HepG2 (cell line): ENCODE results near the gene SPSB1. TPM values are rescaled to one million over a fixed set of nuclear protein-coding genes. Genes with fewer than 3 reads are reported as not detected.
A peak's percentile ranks its signal among the peaks of the same experiment; 100 is the strongest.

Source experiments
- ARID3A ChIP-seq: IDR thresholded peaks from 2 replicates; pipeline ENCODE4 v1.6.1; 2012; ENCODE audit warnings: low read depth, low read length, improper control_type of control experiment
- CHD4 ChIP-seq: fragments of 200-600 bp; sonication (generic); IDR thresholded peaks from 2 replicates; pipeline ENCODE4 v1.7.0; 2017; ENCODE audit warnings: mild to moderate bottlenecking, low read length, borderline replicate concordance
- ELF1 ChIP-seq: sonication (generic); formaldehyde crosslinking; IDR thresholded peaks from 2 replicates; pipeline ENCODE4 v1.4.0; 2020; ENCODE audit warnings: missing genetic modification reagents
- HCFC1 ChIP-seq: fragments of 150-350 bp; IDR thresholded peaks from 2 replicates; pipeline ENCODE4 v1.6.1; 2014; ENCODE audit warnings: low read depth, low read length
- ISL2 ChIP-seq: sonication (generic); formaldehyde crosslinking; IDR thresholded peaks from 2 replicates; pipeline ENCODE4 v1.5.0; 2020; ENCODE audit warnings: missing genetic modification reagents
- KLF11 ChIP-seq: IDR thresholded peaks from 2 replicates; pipeline ENCODE4 v1.6.1; 2016; ENCODE audit warnings: missing compliant biosample characterization
- MAF1 ChIP-seq: sonication (generic); formaldehyde crosslinking; IDR thresholded peaks from 2 replicates; pipeline ENCODE4 v1.5.0; 2020; ENCODE audit warnings: missing genetic modification reagents, borderline replicate concordance
- NCOA2 ChIP-seq: sonication (generic); formaldehyde crosslinking; IDR thresholded peaks from 2 replicates; pipeline ENCODE4 v1.8.0; 2022; ENCODE audit warnings: inconsistent platforms
- PHF21A ChIP-seq: sonication (generic); formaldehyde crosslinking; IDR thresholded peaks from 2 replicates; pipeline ENCODE4 v1.5.0; 2020; ENCODE audit warnings: mild to moderate bottlenecking, missing genetic modification reagents
- SNRNP70 ChIP-seq: fragments of 200-400 bp; formaldehyde crosslinking; IDR thresholded peaks from 2 replicates; pipeline ENCODE4 v1.6.1; 2017; ENCODE audit warnings: mild to moderate bottlenecking, low read depth, low read length, moderate library complexity
- SOX13 ChIP-seq, 3 experiments: fragments of 450-650 bp in 1 of 3; sonication (generic) in 1 of 3; formaldehyde crosslinking in 1 of 3; IDR thresholded peaks in 2 of 3; conservative IDR thresholded peaks in 1 of 3; 2 replicates each; pipeline versions ENCODE4 v1.5.0 to v1.6.1; 2016 to 2020; ENCODE audit warnings: antibody characterized with exemption in 1 of 3, mild to moderate bottlenecking in 1 of 3, missing compliant biosample characterization in 1 of 3, missing genetic modification reagents in 1 of 3, moderate library complexity in 1 of 3
- SSRP1 ChIP-seq: IDR thresholded peaks from 2 replicates; pipeline ENCODE4 v1.6.1; 2016; ENCODE audit warnings: control low read depth
- ZBTB21 ChIP-seq: sonication (generic); formaldehyde crosslinking; IDR thresholded peaks from 2 replicates; pipeline ENCODE4 v1.4.0; 2020; ENCODE audit warnings: missing genetic modification reagents
- ZNF329 ChIP-seq: sonication (generic); formaldehyde crosslinking; IDR thresholded peaks from 2 replicates; pipeline ENCODE4 v1.9.0; 2021; ENCODE audit warnings: low read depth, mild to moderate bottlenecking, missing genetic modification reagents
- ZNF878 ChIP-seq: sonication (generic); formaldehyde crosslinking; IDR thresholded peaks from 2 replicates; pipeline ENCODE4 v1.8.1; 2023; ENCODE audit warnings: mild to moderate bottlenecking, missing genetic modification reagents, moderate library complexity
- polyA plus RNA-seq, 8 experiments: library from polyadenylated mRNA; depleted of rRNA in 3 of 8; stranded (reverse) in 7 of 8; unstranded in 1 of 8; fragments of >200 nt; fragmentation: Illumina TruSeq in 4 of 8; extraction: Trizol in 4 of 8; gene quantifications; 2 replicates each; pipeline versions ENCODE4 v1.2.1 to v1.2.3, GENCODE V29; 2011 to 2016; ENCODE audit warnings: low read depth in 4 of 8, missing spikeins in 1 of 8, mixed read lengths in 1 of 8; ENCODE audit not compliant: insufficient read depth in 1 of 8
- total RNA-seq, 5 experiments: library from RNA; depleted of rRNA; stranded (reverse); fragments of >200 nt; fragmentation: Illumina TruSeq; extraction: Trizol; gene quantifications; 2 replicates each; pipeline ENCODE4 v1.2.3, GENCODE V29; 2016; ENCODE audit warnings: low read depth in 1 of 5
- TF ChIP-seq, protein P1 (sequence below): sonication (generic); formaldehyde crosslinking; conservative IDR thresholded peaks from 2 replicates; pipeline ENCODE4 v1.8.0; 2022; ENCODE audit warnings: missing genetic modification reagents
- TF ChIP-seq, protein P2 (sequence below): sonication (generic); formaldehyde crosslinking; IDR thresholded peaks from 2 replicates; pipeline ENCODE4 v1.5.1; 2020; ENCODE audit warnings: missing genetic modification reagents, mild to moderate bottlenecking, borderline replicate concordance
- TF ChIP-seq, protein P3 (sequence below): sonication (generic); formaldehyde crosslinking; IDR thresholded peaks from 2 replicates; pipeline ENCODE4 v1.4.0; 2020; ENCODE audit warnings: mild to moderate bottlenecking, missing genetic modification reagents, borderline replicate concordance

Gene SPSB1
- total and polyA plus RNA-seq, 2 of the 13 experiments (the other 11 are each of a cell fraction or from before 2014, with no cell fraction given), result 5.0 to 8.0 TPM

DNA sequence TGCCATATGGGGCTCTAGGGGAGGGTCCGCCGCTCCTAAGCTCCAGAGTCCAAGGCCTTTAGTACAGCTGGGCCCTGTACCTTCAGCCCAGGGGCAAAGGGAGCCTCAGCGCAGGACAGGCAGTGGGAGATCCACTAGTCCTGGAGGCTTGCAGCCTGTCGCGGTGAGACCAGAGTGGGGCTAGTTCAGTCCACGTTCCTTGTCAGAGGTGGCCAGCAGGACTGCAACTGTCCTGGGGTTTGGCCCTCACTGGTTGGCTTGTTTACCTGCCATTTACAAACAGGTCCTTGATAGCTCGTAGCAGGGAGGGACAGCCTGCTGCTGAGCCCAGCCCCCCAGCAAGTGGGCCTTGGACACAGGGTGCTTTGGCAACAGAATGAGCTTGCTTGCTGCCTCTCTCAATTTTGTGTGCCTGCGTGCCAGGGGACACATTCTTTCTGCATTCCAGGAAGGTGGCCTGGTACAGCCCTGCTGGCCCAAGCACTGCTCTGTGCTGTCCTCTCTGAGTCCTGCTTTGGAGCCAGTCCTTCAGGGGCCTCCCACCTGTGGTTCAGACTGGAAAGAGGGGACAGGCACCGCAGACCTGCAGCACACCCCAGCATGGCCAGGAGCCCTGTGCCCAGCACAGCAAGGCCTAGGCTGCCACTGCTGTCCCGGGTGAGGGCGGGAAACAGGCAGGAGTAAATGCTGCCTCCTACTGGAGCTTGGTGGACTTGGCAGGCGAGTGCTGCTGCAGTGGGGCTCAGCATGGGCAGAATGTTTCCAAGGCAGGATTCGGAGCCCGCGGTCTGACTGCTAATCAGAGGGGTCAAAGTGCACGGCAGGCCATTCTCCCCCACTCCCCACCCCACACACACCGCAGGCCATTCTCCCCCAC lies 42.9 kb upstream of the SPSB1 start (continued):
- TF ChIP-seq HCFC1 (no peak), MAF1 (CRISPR knock-in tag) (peak; percentile 45; the same call in 1 of the 2 replicates), ZNF878 (CRISPR knock-in tag) (no peak; the same call in 1 of the 2 replicates), ZBTB21 (CRISPR knock-in tag) (no peak), CHD4 (peak; percentile 73), PHF21A (CRISPR knock-in tag) (peak; percentile 74; the same call in 1 of the 2 replicates), SNRNP70 (no peak), ARID3A (0 out of 2 replicates have a peak, but pooled peaks have one; percentile 14), ISL2 (CRISPR knock-in tag) (no peak), ZNF329 (CRISPR knock-in tag) (peak; percentile 57; the same call in 1 of the 2 replicates), SOX13 (IDR thresholded peaks at IDR 0.05) (peak; percentile 11; the same call in 1 of the 2 replicates), SOX13 (CRISPR knock-in tag; conservative IDR thresholded peaks at IDR 0.05 in 1 of 2, IDR thresholded peaks at IDR 0.05 in 1 of 2) (peak in 1 of 2 experiments; percentile 61; a peak in 2 of 4 replicates), NCOA2 (CRISPR knock-in tag) (peak; percentile 61), KLF11 (CRISPR knock-in tag) (peak; percentile 40; the same call in 1 of the 2 replicates), ELF1 (CRISPR knock-in tag) (no peak; the same call in 1 of the 2 replicates), SSRP1 (CRISPR knock-in tag) (no peak)
- TF ChIP-seq, protein P1, sequence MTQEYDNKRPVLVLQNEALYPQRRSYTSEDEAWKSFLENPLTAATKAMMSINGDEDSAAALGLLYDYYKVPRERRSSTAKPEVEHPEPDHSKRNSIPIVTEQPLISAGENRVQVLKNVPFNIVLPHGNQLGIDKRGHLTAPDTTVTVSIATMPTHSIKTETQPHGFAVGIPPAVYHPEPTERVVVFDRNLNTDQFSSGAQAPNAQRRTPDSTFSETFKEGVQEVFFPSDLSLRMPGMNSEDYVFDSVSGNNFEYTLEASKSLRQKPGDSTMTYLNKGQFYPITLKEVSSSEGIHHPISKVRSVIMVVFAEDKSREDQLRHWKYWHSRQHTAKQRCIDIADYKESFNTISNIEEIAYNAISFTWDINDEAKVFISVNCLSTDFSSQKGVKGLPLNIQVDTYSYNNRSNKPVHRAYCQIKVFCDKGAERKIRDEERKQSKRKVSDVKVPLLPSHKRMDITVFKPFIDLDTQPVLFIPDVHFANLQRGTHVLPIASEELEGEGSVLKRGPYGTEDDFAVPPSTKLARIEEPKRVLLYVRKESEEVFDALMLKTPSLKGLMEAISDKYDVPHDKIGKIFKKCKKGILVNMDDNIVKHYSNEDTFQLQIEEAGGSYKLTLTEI (CRISPR knock-in tag), result no peak
- TF ChIP-seq, protein P2, sequence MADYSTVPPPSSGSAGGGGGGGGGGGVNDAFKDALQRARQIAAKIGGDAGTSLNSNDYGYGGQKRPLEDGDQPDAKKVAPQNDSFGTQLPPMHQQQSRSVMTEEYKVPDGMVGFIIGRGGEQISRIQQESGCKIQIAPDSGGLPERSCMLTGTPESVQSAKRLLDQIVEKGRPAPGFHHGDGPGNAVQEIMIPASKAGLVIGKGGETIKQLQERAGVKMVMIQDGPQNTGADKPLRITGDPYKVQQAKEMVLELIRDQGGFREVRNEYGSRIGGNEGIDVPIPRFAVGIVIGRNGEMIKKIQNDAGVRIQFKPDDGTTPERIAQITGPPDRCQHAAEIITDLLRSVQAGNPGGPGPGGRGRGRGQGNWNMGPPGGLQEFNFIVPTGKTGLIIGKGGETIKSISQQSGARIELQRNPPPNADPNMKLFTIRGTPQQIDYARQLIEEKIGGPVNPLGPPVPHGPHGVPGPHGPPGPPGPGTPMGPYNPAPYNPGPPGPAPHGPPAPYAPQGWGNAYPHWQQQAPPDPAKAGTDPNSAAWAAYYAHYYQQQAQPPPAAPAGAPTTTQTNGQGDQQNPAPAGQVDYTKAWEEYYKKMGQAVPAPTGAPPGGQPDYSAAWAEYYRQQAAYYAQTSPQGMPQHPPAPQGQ (CRISPR knock-in tag), result no peak
- TF ChIP-seq, protein P3, sequence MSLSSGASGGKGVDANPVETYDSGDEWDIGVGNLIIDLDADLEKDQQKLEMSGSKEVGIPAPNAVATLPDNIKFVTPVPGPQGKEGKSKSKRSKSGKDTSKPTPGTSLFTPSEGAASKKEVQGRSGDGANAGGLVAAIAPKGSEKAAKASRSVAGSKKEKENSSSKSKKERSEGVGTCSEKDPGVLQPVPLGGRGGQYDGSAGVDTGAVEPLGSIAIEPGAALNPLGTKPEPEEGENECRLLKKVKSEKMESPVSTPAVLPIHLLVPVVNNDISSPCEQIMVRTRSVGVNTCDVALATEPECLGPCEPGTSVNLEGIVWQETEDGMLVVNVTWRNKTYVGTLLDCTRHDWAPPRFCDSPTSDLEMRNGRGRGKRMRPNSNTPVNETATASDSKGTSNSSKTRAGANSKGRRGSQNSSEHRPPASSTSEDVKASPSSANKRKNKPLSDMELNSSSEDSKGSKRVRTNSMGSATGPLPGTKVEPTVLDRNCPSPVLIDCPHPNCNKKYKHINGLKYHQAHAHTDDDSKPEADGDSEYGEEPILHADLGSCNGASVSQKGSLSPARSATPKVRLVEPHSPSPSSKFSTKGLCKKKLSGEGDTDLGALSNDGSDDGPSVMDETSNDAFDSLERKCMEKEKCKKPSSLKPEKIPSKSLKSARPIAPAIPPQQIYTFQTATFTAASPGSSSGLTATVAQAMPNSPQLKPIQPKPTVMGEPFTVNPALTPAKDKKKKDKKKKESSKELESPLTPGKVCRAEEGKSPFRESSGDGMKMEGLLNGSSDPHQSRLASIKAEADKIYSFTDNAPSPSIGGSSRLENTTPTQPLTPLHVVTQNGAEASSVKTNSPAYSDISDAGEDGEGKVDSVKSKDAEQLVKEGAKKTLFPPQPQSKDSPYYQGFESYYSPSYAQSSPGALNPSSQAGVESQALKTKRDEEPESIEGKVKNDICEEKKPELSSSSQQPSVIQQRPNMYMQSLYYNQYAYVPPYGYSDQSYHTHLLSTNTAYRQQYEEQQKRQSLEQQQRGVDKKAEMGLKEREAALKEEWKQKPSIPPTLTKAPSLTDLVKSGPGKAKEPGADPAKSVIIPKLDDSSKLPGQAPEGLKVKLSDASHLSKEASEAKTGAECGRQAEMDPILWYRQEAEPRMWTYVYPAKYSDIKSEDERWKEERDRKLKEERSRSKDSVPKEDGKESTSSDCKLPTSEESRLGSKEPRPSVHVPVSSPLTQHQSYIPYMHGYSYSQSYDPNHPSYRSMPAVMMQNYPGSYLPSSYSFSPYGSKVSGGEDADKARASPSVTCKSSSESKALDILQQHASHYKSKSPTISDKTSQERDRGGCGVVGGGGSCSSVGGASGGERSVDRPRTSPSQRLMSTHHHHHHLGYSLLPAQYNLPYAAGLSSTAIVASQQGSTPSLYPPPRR (CRISPR knock-in tag), result peak; percentile 45
